GM18870 (cell line): ENCODE results near the gene SHROOM1.

Source experiments
- ATAC-seq: cut with Tn5 transposase; IDR thresholded peaks from one replicate; pipeline ENCODE4 v1.9.1; 2021; ENCODE audit warnings: moderate library complexity; ENCODE audit not compliant: unreplicated experiment

The SHROOM1 gene

GRCh38 chr5:132853323-132853722, 22.9 kb upstream of the SHROOM1 start:
- ATAC-seq = no peak

- no peak for ATAC-seq
Observed at GRCh38 chr5:132850066-132850465, 19.6 kb upstream of the SHROOM1 start.

- no peak for ATAC-seq
Observed at GRCh38 chr5:132849347-132849746, 18.9 kb upstream of the SHROOM1 start.

- ATAC-seq = no peak
Observed at GRCh38 chr5:132848270-132848669, 17.8 kb upstream of the SHROOM1 start.

- ATAC-seq = no peak
Observed at GRCh38 chr5:132841305-132841704, 10.9 kb upstream of the SHROOM1 start.

GRCh38 chr5:132840896-132841295, 10.4 kb upstream of the SHROOM1 start:
- no peak for ATAC-seq

- no peak for ATAC-seq
Observed at GRCh38 chr5:132840313-132840712, 9.9 kb upstream of the SHROOM1 start.

- ATAC-seq = no peak
Observed at GRCh38 chr5:132839426-132840301, 9.2 kb upstream of the SHROOM1 start.

- no peak for ATAC-seq
Observed at GRCh38 chr5:132838516-132839282, 8.3 kb upstream of the SHROOM1 start.

- ATAC-seq = no peak
Observed at GRCh38 chr5:132837868-132838267, 7.4 kb upstream of the SHROOM1 start.

GRCh38 chr5:132836852-132837251, 6.4 kb upstream of the SHROOM1 start:
- ATAC-seq = no peak

- no peak for ATAC-seq
Observed at GRCh38 chr5:132834057-132834456, 3.6 kb upstream of the SHROOM1 start.

GRCh38 chr5:132832612-132833011, 2.2 kb upstream of the SHROOM1 start:
- ATAC-seq = no peak

- ATAC-seq = no peak
Observed at GRCh38 chr5:132831095-132831860, 831 bp upstream of the SHROOM1 start.

- peak; percentile 67 for ATAC-seq
Observed at GRCh38 chr5:132829742-132830435, 558 bp downstream of the SHROOM1 start.

GRCh38 chr5:132828846-132829494, 1.5 kb downstream of the SHROOM1 start:
- no peak for ATAC-seq

GRCh38 chr5:132827943-132828673, 2.3 kb downstream of the SHROOM1 start:
- no peak for ATAC-seq

- ATAC-seq = no peak
Observed at GRCh38 chr5:132826424-132827082, 3.9 kb downstream of the SHROOM1 start.

GRCh38 chr5:132825834-132826391, 4.5 kb downstream of the SHROOM1 start:
- no peak for ATAC-seq
